ENCODE data around the gene CYP4F12. TPM values are rescaled to one million over a fixed set of nuclear protein-coding genes. Genes with fewer than 3 reads are reported as not detected.

CYP4F12 gene
- total and polyA plus RNA-seq, 10 of the 15 experiments (the other 5 are each of a cell fraction or from before 2014, with no cell fraction given), result 0.12 to 0.20 TPM; not detected in 8

- no peaks in the 10 kb centered on the region; the same call in 2 of the 3 replicates for H3K9me3 ChIP-seq (replicated peaks; ENCODE audit: control insufficient read depth, insufficient read depth, low read length)
- TF ChIP-seq MTA3 (IDR thresholded peaks at IDR 0.05; ENCODE audit: borderline replicate concordance, low read length) (no peak), RB1 (IDR thresholded peaks at IDR 0.05; ENCODE audit: borderline replicate concordance) (no peak), YY1 (IDR thresholded peaks at IDR 0.05; ENCODE audit: low read depth, low read length) (no peak), CREM (IDR thresholded peaks at IDR 0.05; ENCODE audit: low read depth) (no peak), FOXM1 (IDR thresholded peaks at IDR 0.05; ENCODE audit: low read depth, low read length) (no peak)
- TF ChIP-seq, protein P1, sequence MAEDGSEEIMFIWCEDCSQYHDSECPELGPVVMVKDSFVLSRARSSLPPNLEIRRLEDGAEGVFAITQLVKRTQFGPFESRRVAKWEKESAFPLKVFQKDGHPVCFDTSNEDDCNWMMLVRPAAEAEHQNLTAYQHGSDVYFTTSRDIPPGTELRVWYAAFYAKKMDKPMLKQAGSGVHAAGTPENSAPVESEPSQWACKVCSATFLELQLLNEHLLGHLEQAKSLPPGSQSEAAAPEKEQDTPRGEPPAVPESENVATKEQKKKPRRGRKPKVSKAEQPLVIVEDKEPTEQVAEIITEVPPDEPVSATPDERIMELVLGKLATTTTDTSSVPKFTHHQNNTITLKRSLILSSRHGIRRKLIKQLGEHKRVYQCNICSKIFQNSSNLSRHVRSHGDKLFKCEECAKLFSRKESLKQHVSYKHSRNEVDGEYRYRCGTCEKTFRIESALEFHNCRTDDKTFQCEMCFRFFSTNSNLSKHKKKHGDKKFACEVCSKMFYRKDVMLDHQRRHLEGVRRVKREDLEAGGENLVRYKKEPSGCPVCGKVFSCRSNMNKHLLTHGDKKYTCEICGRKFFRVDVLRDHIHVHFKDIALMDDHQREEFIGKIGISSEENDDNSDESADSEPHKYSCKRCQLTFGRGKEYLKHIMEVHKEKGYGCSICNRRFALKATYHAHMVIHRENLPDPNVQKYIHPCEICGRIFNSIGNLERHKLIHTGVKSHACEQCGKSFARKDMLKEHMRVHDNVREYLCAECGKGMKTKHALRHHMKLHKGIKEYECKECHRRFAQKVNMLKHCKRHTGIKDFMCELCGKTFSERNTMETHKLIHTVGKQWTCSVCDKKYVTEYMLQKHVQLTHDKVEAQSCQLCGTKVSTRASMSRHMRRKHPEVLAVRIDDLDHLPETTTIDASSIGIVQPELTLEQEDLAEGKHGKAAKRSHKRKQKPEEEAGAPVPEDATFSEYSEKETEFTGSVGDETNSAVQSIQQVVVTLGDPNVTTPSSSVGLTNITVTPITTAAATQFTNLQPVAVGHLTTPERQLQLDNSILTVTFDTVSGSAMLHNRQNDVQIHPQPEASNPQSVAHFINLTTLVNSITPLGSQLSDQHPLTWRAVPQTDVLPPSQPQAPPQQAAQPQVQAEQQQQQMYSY (CRISPR knock-in tag; IDR thresholded peaks at IDR 0.05), result no peak
- SMC1A ChIA-PET (ENCODE audit: uncharacterized antibody, unreplicated experiment), result no interaction called here
- H4K20me1 ChIP-seq (ENCODE audit: control insufficient read depth, insufficient read depth), result no peaks in the 10 kb centered on the region
- BruUV-seq (replicated peaks), result no TSS peak
- 29% methylated on average over 19 of the region's 19 CpGs for WGBS (ENCODE audit: insufficient coverage, insufficient replicate concordance, low lambda C conversion rate, missing lambda C conversion rate)
- H3K79me2 ChIP-seq (ENCODE audit: control insufficient read depth, insufficient read depth, low read length), result no peaks in the 10 kb centered on the region
- in situ Hi-C loops (cut with MboI), result no loop called here
- no peak overlapping the region for H2AFZ ChIP-seq (ENCODE audit: control insufficient read depth, low read depth, low read length)
- no peaks in the 10 kb centered on the region for H3K36me3 ChIP-seq (ENCODE audit: control insufficient read depth in 2 of 2, insufficient read depth in 2 of 2, low read length in 1 of 2)
- DNase-seq (ENCODE audit: low read depth, low spot score) (no peak), ATAC-seq (no peak), FAIRE-seq (no peak)
- no peak overlapping the region for H3K9ac ChIP-seq (ENCODE audit: control insufficient read depth, insufficient read depth, low read length)
- CTCF ChIA-PET, result no interaction called here
- H3K4me1 ChIP-seq (ENCODE audit: control insufficient read depth, insufficient read depth, low read length), result no peaks in the 10 kb centered on the region
- H3K27ac ChIP-seq (ENCODE audit: control insufficient read depth, insufficient read depth), result no peak overlapping the region
- POLR2A ChIA-PET, result no interaction called here
- RAD21 ChIA-PET (ENCODE audit: unreplicated experiment), result no interaction called here
- no peak overlapping the region for H3K4me3 ChIP-seq
- no peaks in the 10 kb centered on the region for H3K27me3 ChIP-seq (replicated peaks in 1 of 2; ENCODE audit: control insufficient read depth in 2 of 2, insufficient read depth in 2 of 2, low read length in 1 of 2)
- intact Hi-C loops (cut with micrococcal nuclease; ENCODE audit: unreplicated experiment), result no loop called here
- no peak overlapping the region for H3K4me2 ChIP-seq (ENCODE audit: control insufficient read depth, insufficient read depth)
Measured at GRCh38 chr19:15696654-15697194, 23.8 kb downstream of the CYP4F12 start.

Measured in GM12878 (cell line).